HCT116 (cell line): ENCODE measurements around the gene TYW1. TPM values are rescaled to one million over a fixed set of nuclear protein-coding genes. Genes with fewer than 3 reads are reported as not detected.
"Not testable (repeated sequence)": the region's sequence is repeated elsewhere in the genome, so short reads cannot be mapped to it uniquely, and the experiment has no call there.

Experiments used
- ATAC-seq: fragments of 200-7000 bp; cut with Tn5 transposase; 2 replicates; pipeline ENCODE4 v1.9.1; 2020; ENCODE audit warnings: mild to moderate bottlenecking, moderate library complexity
- BruUV-seq: library from RNA; stranded (reverse); fragments of 400-500 nt; replicated peaks from 2 replicates; lab custom pipeline; 2021; lab: Mats Ljungman, UMichigan
- CTCF ChIA-PET: fragments of 300-600 bp; sonication (Branson Sonifier 250); formaldehyde crosslinking; loops from one replicate; lab custom pipeline; 2021; ENCODE audit warnings: antibody characterized with exemption; lab: Charles Lee
- POLR2A ChIA-PET: fragments of 300-600, 350-600 bp; sonication (Branson Sonifier 250); formaldehyde crosslinking; loops from one replicate; lab custom pipeline; 2021; ENCODE audit warnings: antibody characterized with exemption; lab: Charles Lee
- RAD21 ChIA-PET, 2 experiments: fragments of 300-600 bp; sonication (Branson Sonifier 250); formaldehyde crosslinking; loops; one replicate each; lab custom pipeline; 2023; ENCODE audit warnings: low total read pairs in 2 of 2; ENCODE audit not compliant: uncharacterized antibody in 2 of 2, unreplicated experiment in 2 of 2, low non-redundant PET in 1 of 2; lab: Charles Lee
- DNase-seq: peaks from one replicate; pipeline ENCODE4 v3.0.0-alpha.2; 2010; ENCODE audit warnings: low read depth, low spot score
- H2AFZ ChIP-seq: fragments of 200-600 bp; shearing (Covaris generic), sonication (generic); 2 replicates; pipeline ENCODE4 v1.6.1; 2017; ENCODE audit warnings: low read depth, mixed run types, mixed read lengths, antibody characterized with exemption, low read length; ENCODE audit not compliant: poor library complexity, severe bottlenecking
- H3K27ac ChIP-seq: 2 replicates; pipeline ENCODE4 v1.5.1; 2012; ENCODE audit warnings: low read depth, low read length
- H3K27me3 ChIP-seq: fragments of 200-600 bp; sonication (generic); 2 replicates; pipeline ENCODE4 v1.6.1; 2016; ENCODE audit warnings: mixed run types, low read length, mixed read lengths; ENCODE audit not compliant: insufficient read depth
- H3K36me3 ChIP-seq, 2 experiments: fragments of 200-500 bp in 1 of 2; fragments of 200-600 bp in 1 of 2; sonication (Bioruptor generic) in 1 of 2; sonication (generic) in 1 of 2; 2 replicates each; pipeline versions ENCODE4 v1.5.1 to v1.6.1; 2014 to 2016; ENCODE audit warnings: low read length in 2 of 2, inconsistent platforms in 1 of 2, mixed read lengths in 1 of 2, mixed run types in 1 of 2; ENCODE audit not compliant: insufficient read depth in 2 of 2, control insufficient read depth in 1 of 2
- H3K4me1 ChIP-seq, 2 experiments: fragments of 200-600 bp in 1 of 2; sonication (generic) in 1 of 2; 2 replicates each; pipeline versions ENCODE4 v1.5.1 to v1.6.1; 2012 to 2017; ENCODE audit warnings: low read length in 2 of 2, inconsistent platforms in 1 of 2, mild to moderate bottlenecking in 1 of 2, mixed read lengths in 1 of 2, mixed run types in 1 of 2, moderate library complexity in 1 of 2; ENCODE audit not compliant: insufficient read depth in 2 of 2, control insufficient read depth in 1 of 2
- H3K4me2 ChIP-seq: fragments of 200-600 bp; sonication (generic); 2 replicates; pipeline ENCODE4 v1.6.1; 2017; ENCODE audit warnings: mixed run types, low read length, mixed read lengths
- H3K4me3 ChIP-seq, 2 experiments: fragments of 200-600 bp in 1 of 2; sonication (generic) in 1 of 2; replicated peaks in 1 of 2; 2 replicates each; pipeline ENCODE4 v1.5.1; 2011 to 2016; ENCODE audit warnings: low read length in 2 of 2, control low read depth in 1 of 2, low read depth in 1 of 2, mild to moderate bottlenecking in 1 of 2, mixed read lengths in 1 of 2, mixed run types in 1 of 2
- H3K79me2 ChIP-seq: fragments of 200-600 bp; sonication (generic); 2 replicates; pipeline ENCODE4 v1.6.1; 2017; ENCODE audit warnings: mild to moderate bottlenecking, mixed run types, low read length, moderate library complexity, mixed read lengths; ENCODE audit not compliant: insufficient read depth
- H3K9ac ChIP-seq: fragments of 200-600 bp; sonication (generic); 2 replicates; pipeline ENCODE4 v1.6.1; 2016; ENCODE audit warnings: low read length, mixed read lengths
- H3K9me2 ChIP-seq: fragments of 200-600 bp; sonication (generic), shearing (Covaris generic); 2 replicates; pipeline ENCODE4 v1.6.1; 2017; ENCODE audit warnings: mixed run types, mild to moderate bottlenecking, moderate library complexity; ENCODE audit not compliant: insufficient read depth
- H3K9me3 ChIP-seq, 2 experiments: fragments of 200-500 bp in 1 of 2; fragments of 200-600 bp in 1 of 2; sonication (Bioruptor generic) in 1 of 2; sonication (generic) in 1 of 2; 2 replicates each; pipeline ENCODE4 v1.6.1; 2014 to 2017; ENCODE audit warnings: low read length in 2 of 2, mixed read lengths in 2 of 2, inconsistent platforms in 1 of 2, low read depth in 1 of 2, mild to moderate bottlenecking in 1 of 2, mixed run types in 1 of 2, moderate library complexity in 1 of 2; ENCODE audit not compliant: control insufficient read depth in 1 of 2, insufficient read depth in 1 of 2
- H4K20me1 ChIP-seq: fragments of 200-600 bp; sonication (generic), shearing (Covaris generic); 2 replicates; pipeline ENCODE4 v1.6.1; 2017; ENCODE audit warnings: mixed run types, mild to moderate bottlenecking, moderate library complexity; ENCODE audit not compliant: insufficient read depth
- CBX3 ChIP-seq: IDR thresholded peaks from 2 replicates; pipeline ENCODE4 v1.6.1; 2012; ENCODE audit warnings: low read depth
- CTCF ChIP-seq, 3 experiments: fragments of 200-600 bp in 1 of 3; sonication (generic) in 1 of 3; IDR thresholded peaks in 2 of 3; conservative IDR thresholded peaks in 1 of 3; 2 replicates each; pipeline ENCODE4 v1.5.1; 2012 to 2017; ENCODE audit warnings: low read depth in 2 of 3, low read length in 2 of 3, antibody characterized with exemption in 1 of 3, borderline replicate concordance in 1 of 3, control low read depth in 1 of 3, mild to moderate bottlenecking in 1 of 3, mixed read lengths in 1 of 3, mixed run types in 1 of 3, moderate library complexity in 1 of 3; ENCODE audit not compliant: insufficient read depth in 1 of 3
- EGR1 ChIP-seq: IDR thresholded peaks from 2 replicates; pipeline ENCODE4 v1.6.1; 2012; ENCODE audit warnings: low read depth
- ELF1 ChIP-seq: IDR thresholded peaks from 2 replicates; pipeline ENCODE4 v1.6.1; 2012; ENCODE audit warnings: low read depth, borderline replicate concordance
- EZH2 ChIP-seq: fragments of 200-600 bp; sonication (generic); IDR thresholded peaks from 2 replicates; pipeline ENCODE4 v1.6.1; 2017; ENCODE audit warnings: antibody characterized with exemption, mixed run types
- EZH2phosphoT487 ChIP-seq: fragments of 200-600 bp; IDR thresholded peaks from 2 replicates; pipeline ENCODE4 v1.6.1; 2018; ENCODE audit warnings: antibody characterized with exemption, borderline replicate concordance
- FOSL1 ChIP-seq: IDR thresholded peaks from 2 replicates; pipeline ENCODE4 v1.6.1; 2012; ENCODE audit warnings: low read depth
- JUND ChIP-seq: IDR thresholded peaks from 2 replicates; pipeline ENCODE4 v1.6.1; 2012
- MAX ChIP-seq: IDR thresholded peaks from 2 replicates; pipeline ENCODE4 v1.6.1; 2012
- POLR2AphosphoS5 ChIP-seq: IDR thresholded peaks from 2 replicates; pipeline ENCODE4 v1.6.1; 2011; ENCODE audit warnings: mild to moderate bottlenecking, low read depth, low read length, moderate library complexity
- RAD21 ChIP-seq: IDR thresholded peaks from 2 replicates; pipeline ENCODE4 v1.6.1; 2012; ENCODE audit warnings: low read depth, mild to moderate bottlenecking
- SIN3A ChIP-seq: IDR thresholded peaks from 2 replicates; pipeline ENCODE4 v1.6.1; 2012; ENCODE audit warnings: low read depth
- SP1 ChIP-seq: IDR thresholded peaks from 2 replicates; pipeline ENCODE4 v1.6.1; 2012; ENCODE audit warnings: low read depth
- SRF ChIP-seq: IDR thresholded peaks from 2 replicates; pipeline ENCODE4 v1.6.1; 2012; ENCODE audit warnings: low read depth
- TCF7L2 ChIP-seq: IDR thresholded peaks from 2 replicates; pipeline ENCODE4 v1.7.0; 2011; ENCODE audit warnings: borderline replicate concordance, inconsistent platforms; ENCODE audit not compliant: insufficient read depth, insufficient read length; ENCODE audit errors: extremely low read depth
- YY1 ChIP-seq: IDR thresholded peaks from 2 replicates; pipeline ENCODE4 v1.6.1; 2011; ENCODE audit warnings: low read length, low read depth, moderate library complexity, mild to moderate bottlenecking; ENCODE audit not compliant: insufficient replicate concordance; ENCODE audit errors: extremely low read depth
- ZNF274 ChIP-seq: fragments of 200-500 bp; sonication (Bioruptor generic); IDR thresholded peaks from 2 replicates; pipeline ENCODE4 v1.6.1; 2014; ENCODE audit warnings: mild to moderate bottlenecking, low read depth, low read length, inconsistent platforms
- intact Hi-C: fragments of 100-400 bp; cut with micrococcal nuclease; formaldehyde crosslinking; loops from 2 replicates; pipeline ENCODE4 v1.10.0; 2022
- total RNA-seq: library from RNA; stranded (reverse); gene quantifications from one replicate; pipeline ENCODE4 v1.2.1, GENCODE V29; 2021; ENCODE audit not compliant: unreplicated experiment
- TF ChIP-seq, protein P1 (sequence below): IDR thresholded peaks from 2 replicates; pipeline ENCODE4 v1.6.1; 2011; ENCODE audit warnings: mild to moderate bottlenecking, low read length, moderate library complexity; ENCODE audit not compliant: insufficient replicate concordance; ENCODE audit errors: extremely low read depth

TYW1 gene
- total RNA-seq, 1 experiment from 2014 or later, result 16.6 TPM

DNA sequence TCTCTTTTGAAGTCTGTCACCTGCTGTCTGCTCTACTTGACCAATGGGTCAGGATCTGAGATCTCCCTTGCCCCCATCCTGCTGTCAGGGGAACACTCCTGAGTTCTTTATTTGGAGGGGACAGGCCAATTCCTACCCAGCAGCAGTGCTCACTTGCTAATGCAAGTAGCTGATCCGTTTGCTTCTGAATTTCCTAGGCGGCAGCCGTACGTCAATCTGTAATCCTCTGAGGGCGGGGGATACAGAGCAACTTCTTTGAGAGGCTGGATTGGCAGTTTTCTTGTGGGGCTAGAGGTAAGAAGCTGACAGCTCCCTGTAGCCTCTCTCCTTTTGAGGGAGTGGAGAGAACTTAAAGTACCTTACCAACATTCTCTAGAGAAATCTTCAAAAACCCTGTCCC is 36.6 kb downstream of the TYW1 start:
- intact Hi-C loops, result no loop called here
- BruUV-seq, result no TSS peak
- no peaks in the 10 kb centered on the region for H3K27me3 ChIP-seq
- no peak overlapping the region for H3K27ac ChIP-seq
- H3K36me3 ChIP-seq, result peaks cover 0 to 3% of the 10 kb centered on the region in 2 experiments; a peak in 1 of 4 replicates
- no peaks in the 10 kb centered on the region for H3K9me3 ChIP-seq
- H3K9ac ChIP-seq, result no peak overlapping the region
- no peak overlapping the region for H3K4me2 ChIP-seq
- DNase-seq (no peak), ATAC-seq (no peak)
- H4K20me1 ChIP-seq, result no peaks in the 10 kb centered on the region
- no peak overlapping the region for H2AFZ ChIP-seq
- H3K4me1 ChIP-seq, result no peaks in the 10 kb centered on the region
- no peaks in the 10 kb centered on the region for H3K79me2 ChIP-seq
- no peaks in the 10 kb centered on the region for H3K9me2 ChIP-seq
- H3K4me3 ChIP-seq, result no peak overlapping the region
- TF ChIP-seq EZH2phosphoT487, result no peak
- TF ChIP-seq JUND, result no peak
- TF ChIP-seq MAX, result no peak
- TF ChIP-seq EZH2, result no peak
- TF ChIP-seq RAD21, result no peak
- no peak for TF ChIP-seq ELF1
- TF ChIP-seq, protein P1, sequence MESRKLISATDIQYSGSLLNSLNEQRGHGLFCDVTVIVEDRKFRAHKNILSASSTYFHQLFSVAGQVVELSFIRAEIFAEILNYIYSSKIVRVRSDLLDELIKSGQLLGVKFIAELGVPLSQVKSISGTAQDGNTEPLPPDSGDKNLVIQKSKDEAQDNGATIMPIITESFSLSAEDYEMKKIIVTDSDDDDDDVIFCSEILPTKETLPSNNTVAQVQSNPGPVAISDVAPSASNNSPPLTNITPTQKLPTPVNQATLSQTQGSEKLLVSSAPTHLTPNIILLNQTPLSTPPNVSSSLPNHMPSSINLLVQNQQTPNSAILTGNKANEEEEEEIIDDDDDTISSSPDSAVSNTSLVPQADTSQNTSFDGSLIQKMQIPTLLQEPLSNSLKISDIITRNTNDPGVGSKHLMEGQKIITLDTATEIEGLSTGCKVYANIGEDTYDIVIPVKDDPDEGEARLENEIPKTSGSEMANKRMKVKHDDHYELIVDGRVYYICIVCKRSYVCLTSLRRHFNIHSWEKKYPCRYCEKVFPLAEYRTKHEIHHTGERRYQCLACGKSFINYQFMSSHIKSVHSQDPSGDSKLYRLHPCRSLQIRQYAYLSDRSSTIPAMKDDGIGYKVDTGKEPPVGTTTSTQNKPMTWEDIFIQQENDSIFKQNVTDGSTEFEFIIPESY, result no peak
- no peak for TF ChIP-seq CBX3
- no peak for TF ChIP-seq SP1
- no peak for TF ChIP-seq SIN3A
- TF ChIP-seq FOSL1, result no peak
- no peak for TF ChIP-seq CTCF (IDR thresholded peaks at IDR 0.05 in 2 of 3, conservative IDR thresholded peaks at IDR 0.05 in 1 of 3; ENCODE audit: borderline replicate concordance in 1 of 3, insufficient read depth in 1 of 3, low read depth in 2 of 3, low read length in 2 of 3)
- TF ChIP-seq EGR1, result no peak
- TF ChIP-seq POLR2AphosphoS5, result no peak
- TF ChIP-seq TCF7L2, result no peak
- no peak for TF ChIP-seq SRF
- TF ChIP-seq YY1, result no peak
- no peak for TF ChIP-seq ZNF274
- POLR2A ChIA-PET, result no interaction called here
- RAD21 ChIA-PET, result no interaction called here
- CTCF ChIA-PET, result no interaction called here

DNA sequence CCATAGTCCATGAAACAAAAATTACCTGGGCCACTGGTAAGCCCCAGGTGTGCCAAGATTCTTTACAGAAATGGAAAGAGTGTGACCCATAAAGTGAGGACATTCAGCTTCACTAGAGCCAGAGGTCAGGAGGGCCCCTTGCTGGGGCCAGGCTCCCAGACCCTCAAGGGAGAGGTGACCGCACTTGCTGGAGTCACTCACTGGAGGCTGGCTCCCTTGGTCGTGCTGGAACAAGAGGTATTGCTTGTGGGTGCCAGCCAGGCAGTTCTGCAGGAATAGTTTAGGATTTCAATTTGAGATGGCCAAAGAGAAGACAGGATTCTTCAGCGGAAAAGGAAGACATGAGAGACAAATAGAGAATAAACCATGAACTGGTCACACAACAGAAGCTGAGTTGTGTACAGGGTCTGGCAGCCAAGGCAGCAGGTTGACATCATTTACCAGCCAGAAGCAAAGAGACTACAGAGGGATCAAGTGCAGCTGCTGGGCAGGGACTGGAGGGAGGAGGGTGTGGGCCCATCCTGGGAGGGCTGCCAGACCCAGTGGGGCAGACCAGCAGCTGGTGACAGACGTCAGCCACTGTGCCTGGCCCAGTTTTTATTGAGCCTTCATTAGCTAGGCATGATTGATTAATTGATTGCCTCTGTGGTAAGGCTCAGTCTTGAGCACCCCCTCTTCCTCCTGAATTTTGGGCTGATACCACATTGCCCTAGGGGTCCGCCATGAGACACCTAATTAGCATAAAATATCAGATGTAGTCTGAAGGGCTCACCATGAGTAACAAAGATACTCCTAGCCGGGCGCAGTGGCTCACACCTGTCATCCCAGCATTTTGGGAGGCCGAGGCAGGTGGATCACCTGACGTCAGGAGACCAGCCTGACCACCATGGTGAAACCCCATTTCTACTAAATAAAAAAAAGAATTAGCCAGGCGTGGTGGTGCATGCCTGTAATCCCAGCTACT is 40.1 kb downstream of the TYW1 start:
- H2AFZ ChIP-seq, H3K4me3 ChIP-seq, H3K9me3 ChIP-seq, BruUV-seq, ATAC-seq, DNase-seq, RAD21 ChIA-PET, POLR2A ChIA-PET, H3K27me3 ChIP-seq, H3K36me3 ChIP-seq, CTCF ChIA-PET, H3K4me2 ChIP-seq, intact Hi-C loops, H3K4me1 ChIP-seq, H3K27ac ChIP-seq, H3K79me2 ChIP-seq, H4K20me1 ChIP-seq, H3K9me2 ChIP-seq, H3K9ac ChIP-seq: not testable (repeated sequence)
